ENCODE data around the gene LRRC36. TPM values are rescaled to one million over a fixed set of nuclear protein-coding genes. Genes with fewer than 3 reads are reported as not detected.
A peak's percentile ranks its signal among the peaks of the same experiment; 100 is the strongest.
"Not testable (repeated sequence)": the region's sequence is repeated elsewhere in the genome, so short reads cannot be mapped to it uniquely, and the experiment has no call there.

LRRC36 gene
- polyA plus RNA-seq, 3 donors = 2.9 to 9.9 (median 8.1) TPM

GRCh38 chr16:67342616-67343015 lies 16.0 kb downstream of the LRRC36 start:
- DNase-seq = no peak

GRCh38 chr16:67345401-67345800 lies 18.8 kb downstream of the LRRC36 start:
- DNase-seq = no peak

DNA sequence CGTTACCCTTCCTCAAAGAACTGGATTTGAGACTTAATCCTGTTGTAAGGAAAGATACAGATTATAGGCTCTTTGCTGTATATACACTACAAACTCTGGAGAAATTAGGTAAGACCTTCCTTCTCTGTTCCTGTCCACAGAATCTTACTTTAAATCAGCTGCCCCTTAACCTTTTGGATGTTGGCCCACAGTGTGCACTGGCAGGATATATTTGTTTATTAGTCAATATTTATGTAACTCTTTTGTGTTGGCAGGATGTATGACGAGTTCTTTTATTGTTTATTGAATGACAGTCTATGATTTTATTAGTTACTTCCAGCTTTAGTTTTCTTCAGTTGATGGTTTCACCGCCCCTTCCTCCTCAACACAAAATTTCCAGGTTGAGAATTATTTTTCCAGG lies 19.7 kb downstream of the LRRC36 start:
- DNase-seq = no peak

DNA sequence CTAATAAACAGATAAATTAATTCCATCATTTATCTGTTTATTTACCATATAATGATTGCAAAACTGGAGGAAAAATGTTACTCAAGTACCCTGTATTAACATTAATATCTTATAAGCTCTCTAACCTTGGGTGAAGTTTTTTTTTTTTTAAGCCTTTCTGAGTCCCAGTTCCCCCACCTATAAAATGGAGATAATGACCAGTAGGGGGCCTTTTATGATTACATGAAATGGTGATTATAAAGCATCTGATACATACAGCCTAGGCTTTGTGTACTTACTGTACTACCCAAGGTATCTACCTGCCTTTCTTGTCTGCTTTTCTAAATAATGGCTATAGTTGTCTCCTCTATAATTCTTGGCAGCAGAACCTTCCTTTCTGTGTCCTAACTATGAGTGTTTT lies 22.6 kb downstream of the LRRC36 start:
- DNase-seq = no peak

GRCh38 chr16:67350324-67350723 lies 23.7 kb downstream of the LRRC36 start:
- DNase-seq = no peak

- DNase-seq = not testable (repeated sequence)
Observed at GRCh38 chr16:67352463-67352862, 25.8 kb downstream of the LRRC36 start.

DNA sequence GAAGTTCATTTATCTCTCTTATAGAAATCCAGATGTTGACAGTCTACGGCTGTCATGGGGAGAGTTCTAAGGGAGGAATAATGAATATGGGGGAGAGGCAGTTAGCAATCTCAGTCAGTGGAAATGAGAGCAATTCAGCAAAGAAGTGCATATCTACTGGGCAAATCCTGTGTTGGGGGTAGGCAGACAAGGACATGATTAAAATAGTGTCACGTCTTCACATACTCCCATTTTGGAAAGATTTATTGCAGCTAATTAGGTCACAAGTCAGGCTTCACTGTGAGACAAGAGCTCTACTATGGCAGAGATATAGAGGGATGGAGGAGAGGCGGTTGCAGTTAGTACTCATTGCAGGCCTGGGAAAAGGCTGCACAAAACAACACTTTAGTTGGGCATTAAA lies 29.8 kb downstream of the LRRC36 start:
- DNase-seq = peak; percentile 87

GRCh38 chr16:67357561-67357960 lies 30.9 kb downstream of the LRRC36 start:
- no peak for DNase-seq

- DNase-seq = not testable (repeated sequence)
Observed at GRCh38 chr16:67359540-67360269, 33.1 kb downstream of the LRRC36 start.

DNA sequence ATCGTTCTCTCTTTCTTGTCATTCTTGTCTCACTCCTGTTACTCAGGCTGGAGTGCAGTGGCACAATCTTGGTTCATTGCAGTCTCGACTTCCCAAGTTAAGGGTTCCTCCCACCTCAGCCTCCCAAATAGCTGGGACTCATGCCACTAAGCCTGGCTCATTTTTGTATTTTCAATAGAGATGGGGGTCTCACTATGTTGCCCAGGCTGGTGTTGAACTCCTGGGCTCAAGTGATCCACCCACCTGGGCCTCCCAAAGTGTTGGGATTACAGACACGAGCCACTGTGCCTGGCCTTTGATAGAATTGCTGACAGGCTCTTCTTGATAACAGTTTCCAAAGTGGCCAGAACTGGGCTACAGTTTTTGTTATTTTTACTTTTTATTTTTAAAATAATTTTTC lies 34.4 kb downstream of the LRRC36 start:
- DNase-seq = no peak

DNA sequence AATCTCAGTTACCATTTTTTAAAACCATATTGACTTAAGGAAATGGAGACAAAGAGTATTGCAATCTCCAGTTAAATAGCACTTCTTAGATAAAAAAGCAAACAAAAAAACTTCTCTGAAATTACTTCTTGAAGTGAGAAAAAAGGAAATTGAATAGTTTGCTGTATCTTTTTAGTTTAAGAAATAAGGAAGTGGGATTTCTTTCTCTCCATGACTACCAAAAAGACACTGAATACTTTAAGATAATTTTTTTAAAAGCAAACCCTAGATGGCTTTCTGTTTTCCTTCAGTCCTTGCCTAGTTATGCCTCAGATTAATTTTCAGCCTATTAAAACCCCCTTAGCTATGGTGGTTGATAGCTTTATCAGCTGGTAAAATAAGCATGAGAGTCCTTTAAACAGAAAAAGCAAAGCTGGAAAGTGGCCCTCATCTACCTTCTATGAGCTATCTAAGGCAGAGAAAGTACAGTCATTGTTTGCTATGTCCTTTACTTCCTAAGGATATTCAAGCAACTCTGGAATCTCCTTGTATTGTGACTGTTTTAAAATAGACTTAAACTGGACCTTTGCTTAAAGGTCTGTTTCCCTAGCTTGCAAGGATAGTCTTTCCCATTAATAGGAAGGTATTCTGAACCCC lies 38.1 kb downstream of the LRRC36 start:
- DNase-seq = no peak

DNA sequence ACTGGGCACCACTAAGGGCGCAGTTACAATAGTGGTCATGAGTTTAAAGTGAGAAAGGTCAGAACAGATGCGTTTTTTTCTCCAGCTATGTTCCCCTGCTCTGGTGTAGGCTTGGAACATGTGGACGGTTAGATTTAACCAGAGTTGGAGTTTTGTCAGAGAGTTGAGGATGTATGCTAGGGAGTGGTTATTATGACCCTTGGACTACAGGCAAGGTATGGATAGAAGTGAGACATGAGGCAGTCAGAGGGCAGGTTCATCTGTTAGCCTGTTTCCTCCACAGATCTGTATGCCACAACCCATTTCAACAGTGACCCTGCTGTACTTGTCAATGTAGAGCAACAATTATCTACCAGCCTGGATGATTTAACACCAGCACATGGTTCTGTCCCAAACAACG lies 44.0 kb downstream of the LRRC36 start:
- DNase-seq = no peak

DNA sequence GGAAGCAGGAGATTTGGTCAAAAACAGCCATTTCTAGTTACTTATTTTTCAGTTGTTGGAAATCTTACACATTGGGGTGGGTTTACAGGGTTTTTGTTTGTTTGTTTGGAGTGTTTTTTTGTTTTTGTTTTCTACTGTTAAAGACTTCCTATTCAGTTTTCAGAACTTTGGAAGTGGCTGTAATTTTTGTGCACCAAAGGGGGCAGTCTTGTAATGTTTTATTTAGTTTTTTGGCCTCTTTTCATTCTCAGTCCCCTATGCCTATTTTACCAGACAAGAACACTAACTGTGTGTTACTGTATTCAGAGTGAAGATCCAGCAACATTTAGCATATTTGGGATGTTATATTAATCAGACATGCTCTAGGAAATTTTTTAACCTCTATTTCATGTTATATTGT lies 46.0 kb downstream of the LRRC36 start:
- no peak for DNase-seq

GRCh38 chr16:67376012-67376411 lies 49.4 kb downstream of the LRRC36 start:
- DNase-seq = not testable (repeated sequence)

DNA sequence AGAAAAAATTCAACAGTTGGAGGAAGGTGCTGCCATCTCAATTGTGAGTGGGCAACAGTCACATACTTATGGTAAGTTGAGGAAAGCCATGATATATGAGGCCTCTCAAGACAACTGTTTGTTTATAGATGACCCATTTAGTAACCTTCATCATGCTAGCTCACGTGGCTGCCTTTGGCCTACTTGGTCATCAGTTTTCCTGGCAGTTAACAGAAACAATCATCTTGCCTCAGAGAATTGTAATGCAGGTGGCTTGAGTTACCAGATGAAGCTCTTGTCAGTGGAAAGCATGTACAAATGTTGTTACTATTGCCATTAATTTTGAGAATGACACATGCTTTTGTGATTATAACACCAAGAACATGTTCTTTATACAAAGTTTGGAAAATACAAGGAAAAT lies 52.0 kb downstream of the LRRC36 start:
- no peak for DNase-seq

DNA sequence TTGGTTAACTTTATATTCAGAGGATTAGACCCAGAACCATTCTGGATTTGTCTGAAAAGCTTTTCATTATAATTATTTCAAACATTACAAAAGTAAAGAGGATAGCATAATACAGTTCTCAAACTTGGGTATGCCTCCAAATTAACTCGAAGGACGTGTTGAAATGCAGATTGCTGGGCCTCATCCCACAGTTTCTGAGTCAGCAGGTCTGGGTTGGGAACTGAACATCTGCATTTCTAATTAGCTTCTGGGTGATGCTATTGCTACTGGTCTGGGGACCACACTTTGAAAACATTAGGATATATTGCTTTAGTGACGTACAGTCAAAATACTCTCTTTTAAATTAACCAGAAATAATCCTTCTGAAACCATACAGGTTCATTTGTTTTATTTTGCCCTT lies 56.7 kb downstream of the LRRC36 start:
- DNase-seq = no peak

GRCh38 chr16:67384778-67385510 lies 58.3 kb downstream of the LRRC36 start:
- DNase-seq = no peak

DNA sequence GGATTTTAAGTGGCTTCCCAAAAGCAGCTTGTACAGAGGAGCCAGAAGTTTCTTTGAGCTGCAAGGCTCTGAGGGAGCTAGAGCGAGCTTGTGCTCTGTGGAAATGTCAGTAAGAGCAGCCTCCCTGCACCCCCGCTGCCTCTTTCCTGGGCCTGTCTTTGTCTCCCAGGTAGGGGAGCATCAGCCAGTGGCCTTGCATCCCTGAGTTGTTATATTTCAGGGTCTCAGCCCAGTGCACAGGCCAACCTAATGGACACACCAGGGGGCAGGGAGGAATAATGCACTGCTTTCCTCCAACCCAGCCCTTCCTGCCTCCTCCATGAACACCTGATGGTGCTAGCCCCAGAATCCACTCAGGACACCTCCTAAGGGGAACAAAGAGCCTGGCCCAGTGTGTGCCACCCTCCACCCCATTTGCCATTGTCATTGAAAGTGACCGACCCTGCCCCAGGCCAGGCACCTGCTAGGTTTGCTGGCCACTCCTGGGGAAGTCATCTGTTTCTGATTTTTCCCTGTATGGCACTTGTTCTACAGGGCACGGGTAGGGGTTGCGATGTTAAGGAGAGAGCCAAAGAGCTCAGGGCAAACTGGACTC lies 60.3 kb downstream of the LRRC36 start:
- no peak for DNase-seq

DNA sequence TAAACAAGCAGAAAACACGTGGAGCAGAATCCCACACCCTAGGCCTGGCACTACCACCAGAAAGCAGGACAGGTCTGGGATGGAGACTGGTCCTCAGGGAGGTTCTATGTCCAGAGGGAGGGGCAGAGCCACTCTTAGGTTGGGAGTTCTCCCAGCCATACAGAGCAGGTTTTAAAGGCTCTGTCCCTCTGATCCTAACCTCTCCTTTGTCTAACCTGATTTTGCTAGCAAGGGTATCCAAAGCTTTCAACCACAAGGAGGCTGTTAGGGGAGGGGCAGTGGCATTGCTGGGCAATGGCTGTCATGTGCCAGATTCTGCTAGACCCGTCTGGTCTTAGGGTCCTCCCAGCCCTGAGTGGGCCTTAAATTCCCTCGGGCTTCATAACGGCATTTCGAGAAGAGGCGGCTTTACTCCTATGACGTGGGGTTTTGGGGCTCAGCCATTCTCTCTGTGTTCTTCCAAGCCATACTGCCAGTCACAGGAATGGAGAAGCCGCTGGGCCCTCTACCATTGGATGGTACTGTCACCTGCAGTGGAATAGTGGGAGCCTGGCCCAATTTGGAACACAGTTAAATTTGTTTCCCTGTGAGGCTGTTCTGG lies 61.0 kb downstream of the LRRC36 start:
- no peak for DNase-seq

- DNase-seq = no peak
Observed at GRCh38 chr16:67388191-67388590, 61.6 kb downstream of the LRRC36 start.

- no peak for DNase-seq
Observed at GRCh38 chr16:67388591-67388990, 62.0 kb downstream of the LRRC36 start.

All from renal pelvis (tissue), 4 donors.